ENCODE measurements around the gene BIN2. TPM values are rescaled to one million over a fixed set of nuclear protein-coding genes. Genes with fewer than 3 reads are reported as not detected.
"Not testable (repeated sequence)": the region's sequence is repeated elsewhere in the genome, so short reads cannot be mapped to it uniquely, and the experiment has no call there.

BIN2 gene
- total RNA-seq, 2 experiments from 2014 or later = 0.88 to 14.7 TPM

DNA sequence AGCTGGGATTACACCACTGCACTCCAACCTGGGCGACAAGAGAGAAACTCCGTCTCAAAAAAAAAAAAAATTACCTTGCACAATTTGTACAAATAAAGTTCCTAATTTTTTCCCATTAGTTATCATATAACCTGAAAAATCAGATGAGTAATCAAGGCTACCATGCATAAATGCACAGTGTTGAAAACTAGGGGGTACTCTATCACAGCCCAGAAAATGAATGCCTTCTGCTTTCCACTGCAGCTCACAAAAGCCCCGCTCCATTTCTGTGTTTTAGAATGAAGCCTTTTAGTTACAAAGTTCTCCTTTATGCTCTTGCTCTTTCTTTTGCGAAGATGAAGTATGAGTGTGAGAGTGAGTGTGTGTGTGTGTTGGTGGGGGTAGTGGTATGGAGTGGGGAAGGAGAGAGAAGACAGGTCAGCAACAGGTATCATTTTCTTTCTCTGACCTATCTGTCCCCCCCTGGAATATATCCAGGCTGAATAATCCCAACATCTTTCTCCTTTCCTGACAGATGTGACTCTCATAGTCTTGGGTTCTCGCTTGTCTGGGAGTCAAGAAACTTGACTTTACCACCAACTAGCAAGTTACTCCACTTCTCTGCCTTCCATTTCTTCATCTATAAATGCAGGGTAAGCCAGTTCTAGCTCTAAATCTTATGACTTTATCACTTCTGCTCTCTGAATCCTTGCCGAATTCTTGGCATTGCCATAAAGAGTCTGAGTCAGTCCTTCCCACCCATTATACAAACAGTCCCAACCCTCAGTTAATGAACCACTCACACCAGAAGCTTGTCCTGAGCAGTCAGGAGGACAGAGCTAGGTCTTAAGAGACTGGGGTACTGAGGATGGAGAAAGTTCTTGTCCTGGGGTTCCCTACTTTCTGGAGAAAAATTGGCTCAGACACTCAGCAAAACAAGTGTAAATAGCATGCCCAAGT lies 16.1 kb downstream of the BIN2 start:
- H3K79me2 ChIP-seq (ENCODE audit: insufficient read depth, low read depth, low read length) = no peaks in the 10 kb centered on the region

DNA sequence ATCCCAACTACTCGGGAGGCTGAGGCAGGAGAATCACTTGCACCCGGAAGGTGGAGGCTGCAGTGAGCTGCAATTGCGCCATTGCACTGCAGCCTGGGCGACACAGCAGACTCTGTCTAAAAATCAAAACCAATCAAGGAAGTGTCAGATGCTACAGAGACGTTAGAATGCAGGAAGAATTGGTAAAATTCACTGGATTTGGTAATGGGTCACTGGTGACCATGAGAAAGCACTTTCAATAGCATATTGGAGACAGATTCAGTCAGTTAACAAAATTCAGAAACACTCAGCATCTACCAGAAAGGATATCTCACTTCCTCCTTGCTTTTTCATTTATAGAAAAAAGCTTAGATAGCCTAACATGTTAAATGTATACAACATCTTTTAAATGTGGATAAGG lies 17.5 kb downstream of the BIN2 start:
- intact Hi-C loops (cut with micrococcal nuclease; ENCODE audit: unreplicated experiment) = no loop called here
- no TSS peak for BruUV-seq (replicated peaks)

More for the DNA sequence above, 16.1 kb downstream of the BIN2 start:
- no peak for TF ChIP-seq EZH2phosphoT487 (IDR thresholded peaks at IDR 0.05; ENCODE audit: borderline replicate concordance, low read depth, low read length)
- TF ChIP-seq, protein P1, sequence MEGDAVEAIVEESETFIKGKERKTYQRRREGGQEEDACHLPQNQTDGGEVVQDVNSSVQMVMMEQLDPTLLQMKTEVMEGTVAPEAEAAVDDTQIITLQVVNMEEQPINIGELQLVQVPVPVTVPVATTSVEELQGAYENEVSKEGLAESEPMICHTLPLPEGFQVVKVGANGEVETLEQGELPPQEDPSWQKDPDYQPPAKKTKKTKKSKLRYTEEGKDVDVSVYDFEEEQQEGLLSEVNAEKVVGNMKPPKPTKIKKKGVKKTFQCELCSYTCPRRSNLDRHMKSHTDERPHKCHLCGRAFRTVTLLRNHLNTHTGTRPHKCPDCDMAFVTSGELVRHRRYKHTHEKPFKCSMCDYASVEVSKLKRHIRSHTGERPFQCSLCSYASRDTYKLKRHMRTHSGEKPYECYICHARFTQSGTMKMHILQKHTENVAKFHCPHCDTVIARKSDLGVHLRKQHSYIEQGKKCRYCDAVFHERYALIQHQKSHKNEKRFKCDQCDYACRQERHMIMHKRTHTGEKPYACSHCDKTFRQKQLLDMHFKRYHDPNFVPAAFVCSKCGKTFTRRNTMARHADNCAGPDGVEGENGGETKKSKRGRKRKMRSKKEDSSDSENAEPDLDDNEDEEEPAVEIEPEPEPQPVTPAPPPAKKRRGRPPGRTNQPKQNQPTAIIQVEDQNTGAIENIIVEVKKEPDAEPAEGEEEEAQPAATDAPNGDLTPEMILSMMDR (conservative IDR thresholded peaks at IDR 0.05; ENCODE audit: low read length) = no peak
- no peak overlapping the region for H3K4me3 ChIP-seq (ENCODE audit: low read depth, low read length, poor library complexity, severe bottlenecking)
- H2AFZ ChIP-seq (ENCODE audit: low read length) = no peak overlapping the region
- H3K4me1 ChIP-seq (ENCODE audit: insufficient read depth, low read length, poor library complexity, severe bottlenecking) = no peaks in the 10 kb centered on the region
- H3K4me2 ChIP-seq (ENCODE audit: low read length) = no peak overlapping the region
- no peaks in the 10 kb centered on the region for H3K36me3 ChIP-seq (ENCODE audit: insufficient read depth, low read length)
- no peak overlapping the region for H3K27ac ChIP-seq (ENCODE audit: low read depth, low read length, poor library complexity, severe bottlenecking)
- BruUV-seq (replicated peaks) = no TSS peak
- H3K9me2 ChIP-seq (ENCODE audit: insufficient read depth, low read length) = no peaks in the 10 kb centered on the region
- ChIA-PET POLR2A (interaction anchor here (0.6 to 0.7 kb wide), 2 partner anchors 12 to 147 kb away, joined by 3 read pairs; no protein-coding TSS in a partner anchor), CTCF (ENCODE audit: unreplicated experiment) (no interaction called here)
- no peak for DNase-seq (ENCODE audit: low spot score)
- intact Hi-C loops (cut with micrococcal nuclease; ENCODE audit: unreplicated experiment) = no loop called here
- H4K20me1 ChIP-seq (ENCODE audit: insufficient read depth, low read length) = no peaks in the 10 kb centered on the region
- no peaks in the 10 kb centered on the region for H3K9me3 ChIP-seq (ENCODE audit: low read length)

DNA sequence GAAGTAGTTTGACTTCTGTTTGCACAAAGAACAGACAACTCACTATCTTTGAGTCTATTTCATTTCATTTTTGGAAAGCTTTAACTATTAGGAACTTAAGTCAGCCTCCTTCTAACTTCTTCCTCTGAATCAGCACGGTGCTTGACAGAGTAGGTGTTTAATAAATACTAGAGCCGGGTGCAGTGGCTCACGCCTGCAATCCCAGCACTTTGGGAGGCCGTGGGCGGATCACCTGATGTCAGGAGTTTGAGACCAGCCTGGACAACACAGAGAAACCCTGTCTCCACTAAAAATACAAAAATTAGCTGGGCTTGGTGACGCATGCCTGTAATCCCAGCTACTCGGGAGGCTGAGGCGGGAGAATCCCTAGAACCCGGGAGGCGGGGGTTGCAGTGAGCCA lies 23.2 kb downstream of the BIN2 start:
- POLR2A ChIA-PET = interaction anchor here (0.6 to 1.0 kb wide), 3 partner anchors 11 to 617 kb away, joined by 3 read pairs; no protein-coding TSS in a partner anchor
- H3K4me2 ChIP-seq (ENCODE audit: low read length); BruUV-seq (replicated peaks); H3K79me2 ChIP-seq (ENCODE audit: insufficient read depth, low read depth, low read length); H3K4me3 ChIP-seq (ENCODE audit: low read depth, low read length, poor library complexity, severe bottlenecking); H3K4me1 ChIP-seq (ENCODE audit: insufficient read depth, low read length, poor library complexity, severe bottlenecking); CTCF ChIA-PET (ENCODE audit: unreplicated experiment); H3K36me3 ChIP-seq (ENCODE audit: insufficient read depth, low read length); H2AFZ ChIP-seq (ENCODE audit: low read length); H4K20me1 ChIP-seq (ENCODE audit: insufficient read depth, low read length); H3K9me2 ChIP-seq (ENCODE audit: insufficient read depth, low read length); DNase-seq (ENCODE audit: low spot score); H3K27ac ChIP-seq (ENCODE audit: low read depth, low read length, poor library complexity, severe bottlenecking); intact Hi-C loops (cut with micrococcal nuclease; ENCODE audit: unreplicated experiment); H3K9me3 ChIP-seq (ENCODE audit: low read length): not testable (repeated sequence)

More for the DNA sequence above, 17.5 kb downstream of the BIN2 start:
- TF ChIP-seq, protein P1 (conservative IDR thresholded peaks at IDR 0.05; ENCODE audit: low read length) = no peak
- TF ChIP-seq EZH2phosphoT487 (IDR thresholded peaks at IDR 0.05; ENCODE audit: borderline replicate concordance, low read depth, low read length) = no peak
- Histone ChIP-seq H3K9me3 (ENCODE audit: low read length) (no peaks in the 10 kb centered on the region), H2AFZ (ENCODE audit: low read length) (no peak overlapping the region), H3K27ac (ENCODE audit: low read depth, low read length, poor library complexity, severe bottlenecking) (no peak overlapping the region), H4K20me1 (ENCODE audit: insufficient read depth, low read length) (no peaks in the 10 kb centered on the region), H3K36me3 (ENCODE audit: insufficient read depth, low read length) (no peaks in the 10 kb centered on the region), H3K4me2 (ENCODE audit: low read length) (no peak overlapping the region), H3K4me3 (ENCODE audit: low read depth, low read length, poor library complexity, severe bottlenecking) (no peak overlapping the region), H3K4me1 (ENCODE audit: insufficient read depth, low read length, poor library complexity, severe bottlenecking) (no peaks in the 10 kb centered on the region), H3K79me2 (ENCODE audit: insufficient read depth, low read depth, low read length) (no peaks in the 10 kb centered on the region), H3K9me2 (ENCODE audit: insufficient read depth, low read length) (no peaks in the 10 kb centered on the region)
- ChIA-PET CTCF (ENCODE audit: unreplicated experiment) (no interaction called here), POLR2A (interaction anchor here (0.5 to 1.3 kb wide), 2 partner anchors 12 to 47 kb away, joined by 3 to 4 read pairs; no protein-coding TSS in a partner anchor)
- DNase-seq (ENCODE audit: low spot score) = no peak
